Smooth muscle cell of the brain vasculature (primary cell): ENCODE results near the gene CISH.
A peak's percentile ranks its signal among the peaks of the same experiment; 100 is the strongest.

ENCODE experiments used
- DNase-seq: peaks from one replicate; pipeline ENCODE4 v3.0.0-alpha.2; 2012; ENCODE audit warnings: low read depth, low spot score

Gene CISH

GRCh38 chr3:50637011-50637410 is 25.4 kb upstream of the CISH start:
- DNase-seq, result no peak

- DNase-seq, result no peak
Observed at GRCh38 chr3:50635066-50635465, 23.5 kb upstream of the CISH start.

DNA sequence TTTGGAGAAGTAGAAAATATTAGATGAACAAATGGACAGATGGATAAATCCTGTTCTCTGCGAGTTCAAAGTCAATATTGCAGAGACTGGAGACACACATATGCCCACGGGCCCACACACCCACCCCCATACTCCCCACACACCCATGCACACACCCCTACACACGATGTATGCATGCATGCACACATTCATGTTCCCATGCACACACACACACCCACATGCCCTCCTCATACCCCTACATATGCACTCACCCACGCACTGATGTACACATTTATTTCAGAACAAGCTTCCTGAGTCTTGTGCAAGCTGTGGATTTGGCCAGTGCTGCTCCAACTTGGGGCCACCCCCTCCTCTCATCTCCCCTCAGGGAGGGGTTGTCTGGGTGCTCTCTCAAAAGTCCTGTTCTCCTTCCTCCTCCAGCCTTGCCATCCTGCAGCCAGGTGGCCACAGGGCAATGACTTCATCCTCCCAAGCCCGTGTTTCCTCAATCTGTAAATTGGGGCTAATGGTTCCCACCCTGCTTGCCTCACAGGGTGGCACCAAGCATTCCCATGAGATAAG is 21.7 kb upstream of the CISH start:
- no peak for DNase-seq

- DNase-seq, result no peak
Observed at GRCh38 chr3:50632450-50632849, 20.9 kb upstream of the CISH start.

GRCh38 chr3:50630877-50631276 is 19.3 kb upstream of the CISH start:
- no peak for DNase-seq

DNA sequence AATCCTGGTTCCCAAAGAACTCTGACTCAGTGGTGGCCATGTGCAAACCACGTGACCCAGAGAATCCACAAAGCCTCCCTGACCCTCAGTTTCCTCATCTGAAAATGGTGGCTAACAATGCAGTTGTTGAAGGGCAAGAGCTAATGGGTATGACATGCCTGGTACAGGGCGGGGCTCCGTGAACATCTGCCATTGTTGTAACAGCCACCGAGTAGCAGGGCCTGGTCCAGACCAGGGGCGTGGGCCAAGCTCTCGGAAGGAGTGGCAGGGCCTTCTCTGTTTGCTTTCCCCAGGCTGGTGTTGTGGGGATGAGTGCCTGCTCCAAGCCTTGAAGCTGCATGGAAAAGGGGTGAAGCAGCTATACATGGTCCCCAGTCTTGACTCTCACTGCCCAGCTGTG is 18.8 kb upstream of the CISH start:
- DNase-seq, result no peak

- no peak for DNase-seq
Observed at GRCh38 chr3:50628601-50629000, 17.0 kb upstream of the CISH start.

DNA sequence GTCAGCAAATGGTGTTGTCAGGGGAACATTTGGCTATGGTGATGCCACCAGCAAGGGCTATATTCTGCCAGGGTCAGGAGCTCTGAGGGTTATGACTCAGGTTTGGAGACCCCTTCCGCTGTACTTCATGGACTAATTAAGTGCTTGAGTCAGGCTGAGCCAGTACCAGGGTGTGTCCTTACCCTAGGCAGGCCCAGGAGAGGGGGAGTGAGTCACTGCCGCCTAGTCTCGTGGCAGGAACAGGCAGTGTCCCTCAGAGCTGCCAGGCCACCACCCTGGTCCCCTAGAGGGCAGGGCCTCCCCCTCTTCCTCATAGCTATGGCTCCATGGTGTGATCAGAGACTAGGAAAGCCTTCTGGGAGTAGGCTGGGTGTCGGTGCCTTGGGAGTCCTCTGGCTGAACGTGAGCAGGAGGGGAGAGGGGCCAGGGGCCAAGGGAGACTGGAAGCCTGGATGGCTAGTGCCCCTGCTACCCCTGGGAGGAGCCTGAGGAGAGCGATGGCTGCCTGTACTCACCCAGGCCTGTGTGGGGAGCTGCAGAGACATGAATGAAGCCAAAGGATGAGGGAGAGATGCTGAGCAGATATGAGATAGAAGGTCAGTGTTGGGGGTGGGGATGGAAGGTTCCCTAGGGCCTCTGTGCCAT is 16.0 kb upstream of the CISH start:
- no peak for DNase-seq

DNA sequence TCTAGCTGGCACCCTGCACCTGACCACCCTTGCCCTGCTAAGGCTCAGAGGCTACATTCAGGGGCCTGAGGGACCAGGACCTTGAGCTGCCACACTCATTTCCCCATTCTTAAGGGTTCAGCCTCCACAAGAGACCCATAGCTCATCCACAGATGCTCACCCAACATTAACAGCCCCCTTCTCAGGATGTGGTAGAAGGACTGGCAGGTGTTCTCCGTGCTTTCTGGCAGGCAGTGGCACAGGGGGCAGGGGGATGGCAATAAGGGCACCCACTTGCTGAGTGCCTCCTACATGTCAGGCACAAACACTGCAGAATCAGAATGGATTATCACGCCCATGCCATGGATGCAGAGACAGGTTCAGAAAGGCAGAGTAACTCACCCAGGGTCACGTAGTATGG is 14.8 kb upstream of the CISH start:
- no peak for DNase-seq

DNA sequence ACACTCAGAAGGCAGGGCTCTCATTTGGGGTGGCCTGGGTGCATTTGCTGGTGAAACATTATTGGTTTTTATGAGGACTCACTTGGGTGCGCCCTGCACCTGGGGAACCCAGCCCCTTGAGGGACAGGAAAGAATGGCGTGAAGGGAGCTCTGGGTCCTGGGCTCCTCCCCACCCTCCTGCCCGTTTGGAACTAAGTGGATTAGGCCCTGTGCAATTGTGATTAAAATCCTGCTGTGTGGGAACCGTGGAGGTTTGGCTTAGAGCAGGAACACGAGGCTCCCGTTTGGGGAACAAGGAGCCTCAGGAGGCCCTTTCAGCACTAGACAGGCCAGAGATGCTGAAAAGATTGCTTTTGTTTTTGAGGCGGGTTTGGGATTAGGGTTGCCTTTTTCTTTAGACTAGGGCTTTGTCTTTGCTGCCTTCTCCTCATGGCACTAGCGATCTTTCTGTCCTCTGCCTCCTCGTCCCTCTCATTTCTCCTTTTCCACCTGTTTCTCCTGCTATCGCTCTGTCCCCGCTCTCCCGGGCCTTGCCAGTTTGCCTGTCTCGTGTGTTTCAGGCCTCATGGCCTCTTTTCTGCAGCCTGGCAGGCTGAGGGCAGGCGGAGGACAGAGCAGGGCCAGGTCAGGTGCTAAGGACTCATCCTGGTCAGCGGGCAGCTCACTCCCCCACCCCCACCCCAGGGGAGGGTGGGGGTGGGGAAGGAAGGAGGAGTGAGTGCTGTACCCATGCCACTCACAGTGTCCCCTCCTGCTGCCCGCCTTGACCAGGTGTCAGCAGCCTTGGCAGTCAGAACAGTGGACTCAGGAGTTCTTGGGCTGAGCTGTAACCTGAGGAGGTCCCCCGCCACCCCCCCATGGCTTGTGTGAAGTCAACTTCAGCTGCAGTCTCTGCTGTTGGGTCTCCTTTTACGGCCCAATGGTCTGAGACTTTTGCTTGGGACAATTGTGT is 13.9 kb upstream of the CISH start:
- DNase-seq, result no peak

- no peak for DNase-seq
Observed at GRCh38 chr3:50624634-50625033, 13.1 kb upstream of the CISH start.

GRCh38 chr3:50623840-50624474 is 12.4 kb upstream of the CISH start:
- DNase-seq, result no peak

GRCh38 chr3:50622881-50623280 is 11.3 kb upstream of the CISH start:
- no peak for DNase-seq

DNA sequence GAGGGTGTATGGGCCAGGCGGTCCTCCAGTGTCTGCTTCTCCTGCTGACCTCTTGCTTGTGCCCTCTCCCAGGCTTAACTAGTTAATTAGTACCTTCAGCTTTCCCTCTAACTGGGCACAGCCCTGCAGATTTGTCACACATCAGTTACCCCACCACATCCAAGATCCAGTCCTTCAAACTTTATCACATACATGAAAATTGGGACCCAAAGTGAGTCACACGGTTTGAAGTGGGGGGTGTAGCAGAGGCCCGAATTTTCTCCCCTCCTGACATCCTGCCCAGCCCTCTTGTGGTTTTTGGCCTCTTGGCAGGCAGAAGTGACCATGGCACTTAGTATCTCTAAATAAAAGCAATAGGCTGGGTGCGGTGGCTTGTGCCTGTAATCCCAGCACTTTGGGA is 9.2 kb upstream of the CISH start:
- no peak for DNase-seq

- DNase-seq, result no peak
Observed at GRCh38 chr3:50620420-50620819, 8.8 kb upstream of the CISH start.

- no peak for DNase-seq
Observed at GRCh38 chr3:50617911-50618481, 6.4 kb upstream of the CISH start.

GRCh38 chr3:50617096-50617791 is 5.7 kb upstream of the CISH start, which contains the start of gene MAPKAPK3:
Gene MAPKAPK3 (plus strand): TSS chr3:50617151. CDS start chr3:50617566, 415 bp downstream.
- DNase-seq, result no peak

DNA sequence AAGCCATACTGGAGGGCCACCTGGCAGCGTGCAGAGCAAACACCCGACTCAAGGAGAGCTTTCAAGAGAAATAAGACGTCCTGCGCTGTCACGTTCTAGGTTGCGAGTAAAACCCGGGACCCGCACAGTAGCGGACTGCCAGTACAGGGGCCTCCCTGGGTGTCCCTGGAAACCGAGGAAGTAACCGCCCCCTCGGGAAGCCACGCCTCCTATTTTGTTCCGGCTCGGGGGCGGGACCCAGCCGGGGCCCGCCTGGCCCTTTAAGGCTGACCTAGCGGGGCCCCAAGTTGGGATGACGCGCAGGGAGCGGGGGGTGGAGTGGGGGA is 5.2 kb upstream of the CISH start:
- peak; percentile 60 for DNase-seq

DNA sequence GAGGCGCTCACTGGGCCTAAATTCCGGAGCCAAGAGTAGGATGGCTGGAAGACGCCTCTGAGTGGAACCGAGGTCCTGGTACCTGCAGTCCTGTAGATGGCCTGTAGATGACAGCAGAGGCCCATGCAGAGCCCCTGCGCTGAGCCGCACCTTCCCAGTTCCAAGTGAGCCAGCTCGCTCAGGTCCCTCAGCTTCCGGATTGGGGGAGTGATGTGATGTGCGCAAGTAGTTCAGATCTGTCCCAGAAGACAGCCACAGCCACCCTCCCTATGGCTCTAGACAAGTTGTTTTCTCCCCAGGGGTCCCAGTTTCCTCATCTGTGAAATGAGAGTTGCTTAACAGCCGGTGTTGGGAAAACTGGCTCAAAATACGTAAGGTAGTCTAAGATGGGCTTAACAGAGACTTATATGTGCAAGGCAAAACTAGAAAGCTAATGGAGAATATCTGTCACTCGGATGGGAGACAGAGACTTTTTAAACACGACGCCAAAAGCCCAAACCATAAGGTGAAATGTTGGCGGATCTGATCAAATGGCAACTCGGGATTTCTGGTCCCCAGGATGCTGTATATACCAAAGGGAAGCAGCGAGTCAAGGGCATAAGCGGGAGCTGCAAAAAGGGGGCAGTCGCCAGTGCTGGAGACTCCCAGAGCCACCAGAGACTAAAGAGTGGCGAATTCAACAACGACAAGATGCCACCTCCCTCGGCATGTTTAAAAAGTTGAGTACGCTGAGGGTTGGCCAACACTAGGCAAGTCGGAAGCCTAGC is 4.6 kb upstream of the CISH start:
- peak; percentile 71 for DNase-seq

DNA sequence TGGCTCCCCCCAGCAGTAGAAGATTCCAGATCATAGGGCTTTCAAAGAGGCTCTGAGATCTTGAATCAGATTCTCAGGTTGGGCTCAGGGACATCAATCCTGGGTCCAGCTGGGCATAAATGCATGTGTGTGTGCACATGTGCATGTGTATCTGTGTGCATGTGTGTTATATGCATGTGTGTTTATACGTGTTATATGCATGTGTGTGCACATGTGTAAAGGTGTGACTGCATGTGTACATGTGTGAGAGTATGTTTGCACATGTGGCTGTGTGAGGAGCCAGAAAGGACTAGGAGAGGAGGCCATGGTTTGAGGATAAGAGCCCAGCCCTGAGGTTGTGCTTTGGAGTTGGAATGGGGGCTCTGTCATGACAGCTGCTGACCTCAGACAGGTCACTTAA is 3.6 kb upstream of the CISH start:
- no peak for DNase-seq
